Calu3 (cell line): ENCODE measurements around the gene NTM. TPM values are rescaled to one million over a fixed set of nuclear protein-coding genes. Genes with fewer than 3 reads are reported as not detected.

ENCODE experiments used
- BruUV-seq: library from RNA; stranded (reverse); fragments of 400-500 nt; replicated peaks from 2 replicates; lab custom pipeline; 2021; lab: Mats Ljungman, UMichigan
- CTCF ChIA-PET: fragments of 300-600 bp; sonication (Branson Sonifier 250); formaldehyde crosslinking; loops from one replicate; lab custom pipeline; 2022; ENCODE audit warnings: antibody characterized with exemption; lab: Charles Lee
- DNase-seq: peaks from one replicate; pipeline ENCODE4 v3.0.0; 2022
- H3K27ac Mint-ChIP-seq: one replicate; pipeline ENCODE4 v1.8.0; 2022; ENCODE audit warnings: mixed read lengths; ENCODE audit not compliant: unreplicated experiment
- H3K27me3 Mint-ChIP-seq: one replicate; pipeline ENCODE4 v1.8.0; 2022; ENCODE audit warnings: mixed read lengths; ENCODE audit not compliant: unreplicated experiment
- H3K36me3 Mint-ChIP-seq: one replicate; pipeline ENCODE4 v1.8.0; 2022; ENCODE audit warnings: mild to moderate bottlenecking, moderate library complexity, mixed read lengths; ENCODE audit not compliant: insufficient read depth, unreplicated experiment
- H3K4me1 Mint-ChIP-seq: one replicate; pipeline ENCODE4 v1.8.0; 2022; ENCODE audit warnings: mild to moderate bottlenecking, low read depth, mixed read lengths; ENCODE audit not compliant: unreplicated experiment
- H3K4me3 Mint-ChIP-seq: one replicate; pipeline ENCODE4 v1.8.0; 2022; ENCODE audit warnings: mild to moderate bottlenecking, low read depth, moderate library complexity, mixed read lengths; ENCODE audit not compliant: unreplicated experiment
- H3K9me3 Mint-ChIP-seq: one replicate; pipeline ENCODE4 v1.8.0; 2022; ENCODE audit warnings: low read depth, mixed read lengths; ENCODE audit not compliant: unreplicated experiment
- CTCF ChIP-seq: fragments of 200-600 bp; IDR thresholded peaks from one replicate; pipeline ENCODE4 v1.8.0; 2022; ENCODE audit warnings: antibody characterized with exemption; ENCODE audit not compliant: unreplicated experiment
- intact Hi-C: fragments of 100-400 bp; cut with micrococcal nuclease; formaldehyde crosslinking; loops from one replicate; pipeline ENCODE4 v1.10.0; 2022; ENCODE audit not compliant: unreplicated experiment
- total RNA-seq: library from RNA; stranded (reverse); gene quantifications from 2 replicates; pipeline ENCODE4 v1.2.3, GENCODE V29; 2022

NTM gene
- total RNA-seq, 1 experiment from 2014 or later, result not detected

GRCh38 chr11:131446590-131447275 is 76.3 kb downstream of the NTM start:
- no peak for TF ChIP-seq CTCF
- no peaks in the 10 kb centered on the region for H3K36me3 Mint-ChIP-seq
- intact Hi-C loops, result no loop called here
- no peaks in the 10 kb centered on the region for H3K27me3 Mint-ChIP-seq
- no peaks in the 10 kb centered on the region for H3K4me1 Mint-ChIP-seq
- peaks cover 23% of the 10 kb centered on the region for H3K9me3 Mint-ChIP-seq
- no peak overlapping the region for H3K4me3 Mint-ChIP-seq
- CTCF ChIA-PET, result no interaction called here
- DNase-seq, result no peak
- H3K27ac Mint-ChIP-seq, result no peak overlapping the region
- no TSS peak for BruUV-seq

DNA sequence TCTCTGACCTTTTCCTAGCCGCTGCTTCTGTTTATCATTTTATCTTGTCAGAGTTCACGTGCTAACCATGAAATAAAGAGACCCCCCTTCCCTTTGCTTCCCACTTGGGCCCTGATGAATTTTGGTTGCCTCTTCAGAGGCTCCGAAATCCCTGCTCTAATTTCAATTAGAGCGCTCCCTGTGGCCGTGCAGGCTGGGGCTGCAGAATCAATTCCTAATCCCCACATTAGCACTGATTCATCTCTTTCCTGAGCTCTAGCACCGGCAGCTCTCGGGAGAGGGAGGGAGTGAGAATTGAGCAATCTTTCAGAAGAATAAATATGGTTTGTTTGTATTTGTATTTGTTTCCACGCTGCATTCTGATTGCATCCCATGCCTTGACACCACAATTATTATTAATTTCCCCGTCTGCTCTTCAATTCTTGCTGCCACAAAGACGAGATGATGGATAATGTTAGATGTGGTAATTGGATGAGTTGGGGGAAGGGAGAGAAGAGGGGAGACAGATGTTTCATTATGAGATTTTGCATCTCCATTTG is 76.9 kb downstream of the NTM start:
- TF ChIP-seq CTCF, result no peak
- CTCF ChIA-PET, result no interaction called here
- intact Hi-C loops, result no loop called here

DNA sequence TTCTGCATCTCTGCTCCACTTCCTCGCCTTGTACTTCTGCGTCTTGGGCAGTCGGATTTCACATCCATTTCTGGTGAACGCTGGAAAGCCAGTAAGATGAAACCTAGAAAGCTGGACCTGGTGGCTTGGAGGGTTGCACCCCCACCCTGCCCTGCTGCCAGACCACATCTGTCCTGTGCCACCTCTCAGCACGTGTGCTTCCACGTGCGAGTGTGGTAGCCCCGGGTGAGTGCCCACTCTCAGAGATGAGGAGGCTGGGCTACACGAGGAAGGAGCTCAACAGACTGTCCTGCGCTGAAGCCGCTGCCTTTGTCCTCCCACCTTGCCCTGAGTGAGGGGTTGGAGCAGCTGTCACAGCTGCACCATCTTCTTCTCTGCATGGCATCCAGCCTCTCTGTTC is 77.5 kb downstream of the NTM start:
- H3K9me3 Mint-ChIP-seq, result peaks cover 23% of the 10 kb centered on the region
- no peak for DNase-seq
- CTCF ChIA-PET, result no interaction called here
- no peaks in the 10 kb centered on the region for H3K36me3 Mint-ChIP-seq
- no TSS peak for BruUV-seq
- no peaks in the 10 kb centered on the region for H3K27me3 Mint-ChIP-seq
- intact Hi-C loops, result no loop called here
- H3K4me1 Mint-ChIP-seq, result no peaks in the 10 kb centered on the region
- no peak overlapping the region for H3K27ac Mint-ChIP-seq
- TF ChIP-seq CTCF, result no peak
- no peak overlapping the region for H3K4me3 Mint-ChIP-seq

More for the DNA sequence above, 76.9 kb downstream of the NTM start:
- no TSS peak for BruUV-seq
- peaks cover 23% of the 10 kb centered on the region for H3K9me3 Mint-ChIP-seq
- H3K27ac Mint-ChIP-seq, result no peak overlapping the region
- no peaks in the 10 kb centered on the region for H3K36me3 Mint-ChIP-seq
- H3K27me3 Mint-ChIP-seq, result no peaks in the 10 kb centered on the region
- H3K4me1 Mint-ChIP-seq, result no peaks in the 10 kb centered on the region
- H3K4me3 Mint-ChIP-seq, result no peak overlapping the region
- no peak for DNase-seq

- no peak for TF ChIP-seq CTCF
- intact Hi-C loops, result no loop called here
- Mint-ChIP-seq H3K4me3 (no peak overlapping the region), H3K9me3 (peaks cover 16% of the 10 kb centered on the region), H3K4me1 (no peaks in the 10 kb centered on the region), H3K27ac (no peak overlapping the region), H3K36me3 (no peaks in the 10 kb centered on the region), H3K27me3 (no peaks in the 10 kb centered on the region)
- CTCF ChIA-PET, result no interaction called here
- no TSS peak for BruUV-seq
- no peak for DNase-seq
Measured at GRCh38 chr11:131449036-131450019, 78.9 kb downstream of the NTM start.
